IMR-90 (cell line): ENCODE data around the gene SYS1. TPM values are rescaled to one million over a fixed set of nuclear protein-coding genes. Genes with fewer than 3 reads are reported as not detected.

Source experiments
- ATAC-seq: fragments of 200-7000 bp; cut with Tn5 transposase; 2 replicates; pipeline ENCODE4 v1.9.1; 2020; ENCODE audit warnings: low read depth, mild to moderate bottlenecking, moderate library complexity
- BruUV-seq: library from RNA; stranded (reverse); fragments of 400-500 nt; replicated peaks from 2 replicates; lab custom pipeline; 2021; lab: Mats Ljungman, UMichigan
- CTCF ChIA-PET: fragments of 300-600 bp; formaldehyde crosslinking; extraction: SDS; loops from one replicate; lab custom pipeline; 2021; ENCODE audit warnings: antibody characterized with exemption; lab: Yijun Ruan, JAX
- POLR2A ChIA-PET: fragments of 300-600 bp; sonication (Branson Sonifier 250); formaldehyde crosslinking; loops from one replicate; lab custom pipeline; 2022; ENCODE audit warnings: antibody characterized with exemption; ENCODE audit not compliant: unreplicated experiment; lab: Charles Lee
- DNase-seq: peaks from one replicate; pipeline ENCODE4 v3.0.0; 2013
- H2AFZ ChIP-seq: replicated peaks from 2 replicates; pipeline ENCODE3; 2013; ENCODE audit warnings: low read length, mild to moderate bottlenecking; ENCODE audit not compliant: poor library complexity
- H2AK5ac ChIP-seq: 2 replicates; pipeline ENCODE4 v1.6.1; 2013; ENCODE audit warnings: low read depth, low read length, inconsistent platforms
- H2AK9ac ChIP-seq: replicated peaks from 2 replicates; pipeline ENCODE3; 2013; ENCODE audit warnings: mild to moderate bottlenecking, low read depth, low read length, moderate library complexity; ENCODE audit not compliant: poor library complexity
- H2BK120ac ChIP-seq: 2 replicates; pipeline ENCODE4 v1.6.1; 2013; ENCODE audit warnings: low read depth, low read length, inconsistent platforms
- H2BK15ac ChIP-seq: 3 replicates; pipeline ENCODE4 v1.6.1; 2013; ENCODE audit warnings: low read depth, low read length, inconsistent platforms
- H2BK20ac ChIP-seq: 2 replicates; pipeline ENCODE4 v1.6.1; 2013; ENCODE audit warnings: low read depth, mild to moderate bottlenecking, inconsistent platforms, low read length, moderate library complexity
- H2BK5ac ChIP-seq: 2 replicates; pipeline ENCODE4 v1.6.1; 2013; ENCODE audit warnings: mild to moderate bottlenecking, low read depth, low read length, inconsistent platforms; ENCODE audit not compliant: poor library complexity, severe bottlenecking
- H3K14ac ChIP-seq: replicated peaks from 2 replicates; pipeline ENCODE4 v1.6.1; 2013; ENCODE audit warnings: low read depth, low read length, inconsistent platforms
- H3K18ac ChIP-seq: 2 replicates; pipeline ENCODE4 v1.6.1; 2013; ENCODE audit warnings: low read depth, low read length, control low read depth
- H3K23ac ChIP-seq: 2 replicates; pipeline ENCODE4 v1.6.1; 2013; ENCODE audit warnings: low read depth, low read length, inconsistent platforms
- H3K27ac ChIP-seq: 2 replicates; pipeline ENCODE4 v1.5.1; 2013; ENCODE audit warnings: mild to moderate bottlenecking, control low read depth, low read length; ENCODE audit not compliant: insufficient read depth
- H3K27me3 ChIP-seq: 2 replicates; pipeline ENCODE4 v1.6.1; 2013; ENCODE audit warnings: low read length; ENCODE audit not compliant: control insufficient read depth, insufficient read depth
- H3K36me3 ChIP-seq: 2 replicates; pipeline ENCODE4 v1.6.1; 2013; ENCODE audit warnings: low read length, mixed read lengths; ENCODE audit not compliant: control insufficient read depth, insufficient read depth
- H3K4ac ChIP-seq: 2 replicates; pipeline ENCODE4 v1.6.1; 2013; ENCODE audit warnings: low read depth, low read length, inconsistent platforms
- H3K4me1 ChIP-seq: 2 replicates; pipeline ENCODE4 v1.6.1; 2013; ENCODE audit warnings: low read length, mixed read lengths; ENCODE audit not compliant: control insufficient read depth, insufficient read depth
- H3K4me2 ChIP-seq: 2 replicates; pipeline ENCODE4 v1.6.1; 2013; ENCODE audit warnings: low read depth, mild to moderate bottlenecking, control low read depth, low read length, moderate library complexity
- H3K4me3 ChIP-seq: 2 replicates; pipeline ENCODE4 v1.5.1; 2013; ENCODE audit warnings: low read depth, mild to moderate bottlenecking, control low read depth, low read length, moderate library complexity; ENCODE audit not compliant: insufficient read depth
- H3K56ac ChIP-seq: 2 replicates; pipeline ENCODE4 v1.6.1; 2013; ENCODE audit warnings: low read length, inconsistent platforms; ENCODE audit not compliant: insufficient read depth; ENCODE audit errors: extremely low read depth
- H3K79me1 ChIP-seq, 2 experiments: 2 replicates each; pipeline ENCODE4 v1.6.1; 2013; ENCODE audit warnings: low read length in 2 of 2, inconsistent platforms in 1 of 2, low read depth in 1 of 2
- H3K9ac ChIP-seq: 2 replicates; pipeline ENCODE4 v1.6.1; 2013; ENCODE audit warnings: low read depth, low read length, control low read depth
- H3K9me1 ChIP-seq: 2 replicates; pipeline ENCODE4 v1.6.1; 2013; ENCODE audit warnings: low read length, inconsistent platforms; ENCODE audit not compliant: insufficient read depth
- H3K9me3 ChIP-seq: 2 replicates; pipeline ENCODE4 v1.6.1; 2013; ENCODE audit warnings: low read length; ENCODE audit not compliant: control insufficient read depth, insufficient read depth
- H4K20me1 ChIP-seq: 2 replicates; pipeline ENCODE4 v1.6.1; 2013; ENCODE audit warnings: low read length, inconsistent platforms; ENCODE audit not compliant: insufficient read depth
- H4K5ac ChIP-seq: 2 replicates; pipeline ENCODE4 v1.6.1; 2013; ENCODE audit warnings: mild to moderate bottlenecking, low read depth, low read length, control low read depth
- H4K8ac ChIP-seq, 2 experiments: 2 replicates each; pipeline ENCODE4 v1.6.1; 2013; ENCODE audit warnings: low read depth in 2 of 2, low read length in 2 of 2, control low read depth in 1 of 2, inconsistent platforms in 1 of 2
- H4K91ac ChIP-seq: 2 replicates; pipeline ENCODE4 v1.6.1; 2013; ENCODE audit warnings: low read depth, low read length, inconsistent platforms; ENCODE audit not compliant: insufficient read depth
- CHD1 ChIP-seq: IDR thresholded peaks from 2 replicates; pipeline ENCODE4 v1.6.1; 2012; ENCODE audit warnings: low read depth, low read length, improper control_type of control experiment
- RFX5 ChIP-seq: IDR thresholded peaks from 2 replicates; pipeline ENCODE4 v1.8.0; 2012; ENCODE audit warnings: low read depth, mild to moderate bottlenecking, low read length, moderate library complexity
- WGBS, 2 experiments: methylation state at CpG; one replicate each; pipeline versions ENCODE4 v1.1.5 to v1.1.7; 2013; ENCODE audit warnings: missing lambda C conversion rate in 2 of 2; ENCODE audit not compliant: insufficient read length in 1 of 2; ENCODE audit errors: extremely low coverage in 2 of 2; 5-methylcytosine and 5-hydroxymethylcytosine counted together
- dilution Hi-C: fragments of 300-500 bp; cut with HindIII; formaldehyde crosslinking; loops from one replicate; pipeline ENCODE4 v1.14.3; 2018; ENCODE audit warnings: low sequenced_read_pairs; ENCODE audit not compliant: unreplicated experiment
- in situ Hi-C: fragments of 300-500 bp; cut with MboI; formaldehyde crosslinking; loops from 3 replicates; pipeline ENCODE4 v1.14.3; 2019; ENCODE audit warnings: low sequenced_read_pairs, inconsistent platforms, mixed read lengths
- intact Hi-C: fragments of 100-400 bp; cut with micrococcal nuclease; formaldehyde crosslinking; loops from 2 replicates; pipeline ENCODE4 v1.10.0; 2022
- polyA plus RNA-seq, 3 experiments: library from polyadenylated mRNA; depleted of rRNA; stranded (reverse); fragments of >200 nt; gene quantifications; 2 replicates each; pipeline ENCODE4 v1.2.3, GENCODE V29; 2012; ENCODE audit warnings: low replicate concordance in 1 of 3
- total RNA-seq: library from RNA; depleted of rRNA; stranded (reverse); fragments of >200 nt; gene quantifications from 2 replicates; pipeline ENCODE4 v1.2.3, GENCODE V29; 2012

Gene SYS1
- total and polyA plus RNA-seq, 2 of the 4 experiments (the other 2 are of a cell fraction) = 12.9 to 24.6 TPM

DNA sequence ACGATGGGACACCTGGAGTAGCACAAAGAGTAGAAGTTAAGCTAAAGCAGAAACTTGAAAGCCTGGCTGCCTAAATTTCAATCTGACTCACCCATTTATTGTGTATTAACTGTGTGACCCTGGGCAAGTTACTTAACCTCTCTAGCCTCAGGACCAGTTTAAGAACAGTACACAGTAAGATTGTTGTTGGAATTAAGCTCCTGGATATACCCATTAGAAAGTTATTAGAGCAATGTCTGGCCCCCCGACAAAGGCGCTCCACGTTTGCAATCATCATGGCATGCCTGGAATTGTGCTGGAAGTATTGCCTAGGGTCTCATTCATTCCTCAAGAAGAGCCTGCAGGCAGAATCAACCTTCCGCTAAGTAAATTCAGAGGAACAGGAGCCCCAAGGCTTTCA, 16.1 kb upstream of the SYS1 start:
- intact Hi-C loops = no loop called here
- peaks cover 40% of the 10 kb centered on the region for H3K4me1 ChIP-seq
- ChIA-PET POLR2A (interaction anchor here (0.5 to 1.5 kb wide), 3 partner anchors 8 to 21 kb away, joined by 3 to 11 read pairs (median 4); no protein-coding TSS in a partner anchor), CTCF (interaction anchor here (0.6 kb wide), 1 partner anchor 27 kb away, joined by 3 read pairs; no protein-coding TSS in a partner anchor)
- H4K5ac ChIP-seq = no peak overlapping the region; the same call in 1 of the 2 replicates
- DNase-seq (no peak), ATAC-seq (no peak)
- H3K4me3 ChIP-seq = peak overlapping the region; percentile 74
- BruUV-seq = no TSS peak
- H2AK5ac ChIP-seq = peak overlapping the region; percentile 73
- dilution Hi-C loops = no loop called here
- no peak overlapping the region for H2AFZ ChIP-seq
- peak overlapping the region; percentile 73 for H2BK5ac ChIP-seq
- H3K56ac ChIP-seq = peak overlapping the region; percentile 85
- no peaks in the 10 kb centered on the region for H3K27me3 ChIP-seq
- H4K8ac ChIP-seq = peak overlapping the region; percentile 43 to 56
- TF ChIP-seq RFX5 (no peak), CHD1 (peak; percentile 29; the same call in 1 of the 2 replicates)
- peaks cover 13% of the 10 kb centered on the region; the same call in 1 of the 2 replicates for H3K9me1 ChIP-seq
- WGBS, 2 experiments = no CpG with 5 or more reads among the region's 5 CpGs
- H3K36me3 ChIP-seq = peaks cover 4% of the 10 kb centered on the region; the same call in 1 of the 2 replicates
- H2AK9ac ChIP-seq = peak overlapping the region; percentile 25
- H3K79me1 ChIP-seq = peaks cover 0 to 59% of the 10 kb centered on the region in 2 experiments; a peak in 3 of 4 replicates
- no peaks in the 10 kb centered on the region for H3K9me3 ChIP-seq
- H3K4me2 ChIP-seq = peak overlapping the region; percentile 80
- peaks cover 38% of the 10 kb centered on the region for H4K20me1 ChIP-seq
- H3K18ac ChIP-seq = peak overlapping the region; percentile 82
- peak overlapping the region; percentile 84 for H3K4ac ChIP-seq
- in situ Hi-C loops = loop anchor here (25.0 kb wide), 1 partner anchor 565 kb away; the partner anchor contains the start of gene PLTP
- H2BK20ac ChIP-seq = 0 out of 2 replicates have a peak overlapping the region, but pooled peaks have one; percentile 19
- H2BK15ac ChIP-seq = peak overlapping the region; percentile 50; the same call in 2 of the 3 replicates
- H3K23ac ChIP-seq = peak overlapping the region; percentile 92
- H3K9ac ChIP-seq = peak overlapping the region; percentile 95
- H4K91ac ChIP-seq = 0 out of 2 replicates have a peak overlapping the region, but pooled peaks have one; percentile 89
- H3K27ac ChIP-seq = peak overlapping the region; percentile 91
- H2BK120ac ChIP-seq = peak overlapping the region; percentile 37
- peak overlapping the region; percentile 94 for H3K14ac ChIP-seq
